Measurements from ENCODE around the gene RPL18A.

GRCh38 chr19:17888260-17888659, 28.6 kb downstream of the RPL18A start:
- TF ChIP-seq JUN (CRISPR knock-in tag; IDR thresholded peaks at IDR 0.05) (no peak), CREBL2 (CRISPR knock-in tag; IDR thresholded peaks at IDR 0.05; ENCODE audit: borderline replicate concordance) (no peak), THAP7 (CRISPR knock-in tag; IDR thresholded peaks at IDR 0.05) (no peak)

Data from HepG2 (cell line).